ENCODE data around the gene P2RX6. TPM values are rescaled to one million over a fixed set of nuclear protein-coding genes. Genes with fewer than 3 reads are reported as not detected.

The P2RX6 gene
- total and polyA plus RNA-seq, 2 of the 4 experiments (the other 2 are of a cell fraction): 0.90 to 1.6 TPM

- intact Hi-C loops (cut with micrococcal nuclease) (no loop called here), in situ Hi-C loops (cut with MboI; ENCODE audit: low sequenced_read_pairs) (no loop called here), dilution Hi-C loops (cut with HindIII; ENCODE audit: low sequenced_read_pairs, unreplicated experiment) (no loop called here)
- no peaks in the 10 kb centered on the region for H3K79me1 ChIP-seq (ENCODE audit: low read depth in 1 of 2, low read length in 2 of 2)
- ATAC-seq (ENCODE audit: low read depth): no peak
- ChIA-PET CTCF (no interaction called here), POLR2A (ENCODE audit: unreplicated experiment) (no interaction called here)
- H3K18ac ChIP-seq (ENCODE audit: low read depth, low read length): no peak overlapping the region
- peak overlapping the region; percentile 47 for H2AK9ac ChIP-seq (replicated peaks; ENCODE audit: low read depth, low read length, poor library complexity)
- no peak for DNase-seq
- no peak overlapping the region for H3K27ac ChIP-seq (ENCODE audit: insufficient read depth, low read length)
- peaks cover 41% of the 10 kb centered on the region for H3K27me3 ChIP-seq (ENCODE audit: control insufficient read depth, insufficient read depth, low read length)
- H3K9me3 ChIP-seq (ENCODE audit: control insufficient read depth, insufficient read depth, low read length): no peaks in the 10 kb centered on the region
- H3K14ac ChIP-seq (replicated peaks; ENCODE audit: low read depth, low read length): no peak overlapping the region
- no peak overlapping the region for H2AK5ac ChIP-seq (ENCODE audit: low read depth, low read length)
- no peak overlapping the region for H4K5ac ChIP-seq (ENCODE audit: low read depth, low read length)
- H2BK15ac ChIP-seq (ENCODE audit: low read depth, low read length): no peak overlapping the region
- H3K4ac ChIP-seq (ENCODE audit: low read depth, low read length): no peak overlapping the region
- H4K20me1 ChIP-seq (ENCODE audit: insufficient read depth, low read length): no peaks in the 10 kb centered on the region; the same call in 1 of the 2 replicates
- no peak overlapping the region for H3K23ac ChIP-seq (ENCODE audit: low read depth, low read length)
- no peaks in the 10 kb centered on the region for H3K9me1 ChIP-seq (ENCODE audit: insufficient read depth, low read length)
- no peaks in the 10 kb centered on the region for H3K36me3 ChIP-seq (ENCODE audit: control insufficient read depth, insufficient read depth, low read length)
- H4K91ac ChIP-seq (ENCODE audit: insufficient read depth, low read depth, low read length): no peak overlapping the region
- TF ChIP-seq MXI1 (IDR thresholded peaks at IDR 0.05; ENCODE audit: borderline replicate concordance, low read depth, low read length) (no peak), CHD1 (IDR thresholded peaks at IDR 0.05; ENCODE audit: low read depth, low read length) (no peak), CEBPB (IDR thresholded peaks at IDR 0.05; ENCODE audit: low read depth, low read length) (no peak)
- TF ChIP-seq, protein P1, sequence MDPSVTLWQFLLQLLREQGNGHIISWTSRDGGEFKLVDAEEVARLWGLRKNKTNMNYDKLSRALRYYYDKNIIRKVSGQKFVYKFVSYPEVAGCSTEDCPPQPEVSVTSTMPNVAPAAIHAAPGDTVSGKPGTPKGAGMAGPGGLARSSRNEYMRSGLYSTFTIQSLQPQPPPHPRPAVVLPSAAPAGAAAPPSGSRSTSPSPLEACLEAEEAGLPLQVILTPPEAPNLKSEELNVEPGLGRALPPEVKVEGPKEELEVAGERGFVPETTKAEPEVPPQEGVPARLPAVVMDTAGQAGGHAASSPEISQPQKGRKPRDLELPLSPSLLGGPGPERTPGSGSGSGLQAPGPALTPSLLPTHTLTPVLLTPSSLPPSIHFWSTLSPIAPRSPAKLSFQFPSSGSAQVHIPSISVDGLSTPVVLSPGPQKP (IDR thresholded peaks at IDR 0.05; ENCODE audit: borderline replicate concordance, low read depth, low read length): no peak
- no peak overlapping the region for H3K9ac ChIP-seq (ENCODE audit: low read depth, low read length)
- H3K4me1 ChIP-seq (ENCODE audit: control insufficient read depth, insufficient read depth, low read length): no peaks in the 10 kb centered on the region
- 67% methylated on average over 7 of the region's 13 CpGs; no CpG with 5 or more reads in 1 of the 2 experiments for WGBS, 2 experiments (ENCODE audit: extremely low coverage in 2 of 2, insufficient read length in 1 of 2)
- H2BK20ac ChIP-seq (ENCODE audit: low read depth, low read length): no peak overlapping the region
- BruUV-seq (replicated peaks): no TSS peak
- H3K56ac ChIP-seq (ENCODE audit: extremely low read depth, insufficient read depth, low read length): no peak overlapping the region
- no peak overlapping the region for H2BK5ac ChIP-seq (ENCODE audit: low read depth, low read length, poor library complexity, severe bottlenecking)
- H2BK120ac ChIP-seq (ENCODE audit: low read depth, low read length): no peak overlapping the region
- no peak overlapping the region for H4K8ac ChIP-seq (ENCODE audit: low read depth in 2 of 2, low read length in 2 of 2)
- no peak overlapping the region for H3K4me2 ChIP-seq (ENCODE audit: low read depth, low read length)
- no peak overlapping the region for H3K4me3 ChIP-seq (ENCODE audit: insufficient read depth, low read depth, low read length)
- no peak overlapping the region for H2AFZ ChIP-seq (replicated peaks; ENCODE audit: low read length, poor library complexity)
Observed at GRCh38 chr22:20965888-20966855, 48.8 kb upstream of the P2RX6 start.
